Activated CD8-positive, alpha-beta T cell treated with anti-CD3 and anti-CD28 coated beads for 36 hours (primary cell): ENCODE measurements around the gene ARMC9. TPM values are rescaled to one million over a fixed set of nuclear protein-coding genes. Genes with fewer than 3 reads are reported as not detected.

Source experiments
- ATAC-seq: fragments of 200-7000 bp; cut with Tn5 transposase; one replicate; pipeline ENCODE4 v1.10.0; 2021; ENCODE audit warnings: mild to moderate bottlenecking, moderate library complexity
- CTCF ChIA-PET: fragments of 350-600 bp; sonication (Branson Sonifier 250); formaldehyde crosslinking; loops from one replicate; lab custom pipeline; 2021; ENCODE audit warnings: antibody characterized with exemption; lab: Charles Lee
- POLR2A ChIA-PET: fragments of 350-600 bp; sonication (Branson Sonifier 250); formaldehyde crosslinking; loops from one replicate; lab custom pipeline; 2021; ENCODE audit warnings: antibody characterized with exemption; lab: Charles Lee
- DNase-seq: peaks from one replicate; pipeline ENCODE4 v3.0.0-alpha.2; 2020
- H3K27ac Mint-ChIP-seq: one replicate; pipeline ENCODE4 v1.8.0; 2021; ENCODE audit warnings: mild to moderate bottlenecking, mixed read lengths
- H3K27me3 Mint-ChIP-seq: one replicate; pipeline ENCODE4 v1.8.0; 2021; ENCODE audit warnings: mixed read lengths
- H3K36me3 Mint-ChIP-seq: one replicate; pipeline ENCODE4 v1.8.0; 2021; ENCODE audit warnings: low read depth, mixed read lengths
- H3K4me1 Mint-ChIP-seq: one replicate; pipeline ENCODE4 v1.8.0; 2021; ENCODE audit warnings: low read depth, mixed read lengths
- H3K4me3 Mint-ChIP-seq: one replicate; pipeline ENCODE4 v1.8.0; 2021; ENCODE audit warnings: mild to moderate bottlenecking, moderate library complexity, mixed read lengths
- H3K9me3 Mint-ChIP-seq: one replicate; pipeline ENCODE4 v1.8.0; 2021; ENCODE audit warnings: mixed read lengths
- intact Hi-C: fragments of 100-400 bp; cut with micrococcal nuclease; formaldehyde crosslinking; loops from one replicate; pipeline ENCODE4 v1.10.0; 2022
- total RNA-seq, 2 experiments: library from RNA; stranded (reverse); gene quantifications; one replicate each; pipeline ENCODE4 v1.2.3, GENCODE V29; 2021
- TF ChIP-seq, protein P1 (sequence below): fragments of 200-600 bp; IDR thresholded peaks from one replicate; pipeline ENCODE4 v1.8.0; 2022; ENCODE audit warnings: antibody characterized with exemption, mild to moderate bottlenecking

The ARMC9 gene
- total RNA-seq, 2 experiments from 2014 or later: 2.0 to 2.2 TPM

DNA sequence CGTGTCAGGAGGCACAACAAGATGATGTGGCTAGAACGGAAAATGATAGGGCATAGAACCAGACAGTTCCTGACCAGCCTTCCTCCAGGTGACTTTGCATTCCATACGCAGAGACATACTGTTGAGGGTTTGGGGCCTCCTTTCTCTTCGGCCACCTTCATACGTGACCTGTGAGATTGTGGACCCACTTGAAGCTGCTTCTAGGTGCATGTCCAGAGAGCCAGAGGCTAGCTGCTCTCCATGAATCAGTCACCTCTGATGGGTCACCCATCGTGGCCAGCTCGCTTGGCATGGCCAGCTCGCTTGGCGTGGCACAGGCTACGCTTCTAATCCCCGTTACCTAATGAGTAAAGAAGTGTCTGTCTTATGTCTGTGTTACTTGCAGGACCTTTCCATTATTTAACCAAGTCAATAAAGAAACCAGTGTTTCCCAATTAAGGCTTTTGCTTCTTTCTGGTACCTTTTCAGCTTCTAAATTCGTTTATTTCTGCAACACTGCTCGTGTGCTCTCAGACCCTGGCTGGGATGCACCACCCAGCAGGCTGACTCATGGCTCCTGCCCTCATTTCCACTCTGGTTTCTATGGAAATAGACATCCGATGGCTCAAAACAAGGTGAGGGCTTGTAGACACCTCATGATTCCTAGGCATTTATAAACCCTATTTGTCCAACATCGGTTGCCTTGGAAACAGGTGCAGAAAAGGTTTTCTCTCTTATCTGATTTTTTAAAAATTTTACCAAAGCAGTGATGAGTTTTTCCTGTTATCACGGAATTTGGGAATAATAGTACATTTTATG lies 110.4 kb downstream of the ARMC9 start:
- H3K4me1 Mint-ChIP-seq: no peaks in the 10 kb centered on the region
- H3K27me3 Mint-ChIP-seq: no peaks in the 10 kb centered on the region
- TF ChIP-seq, protein P1, sequence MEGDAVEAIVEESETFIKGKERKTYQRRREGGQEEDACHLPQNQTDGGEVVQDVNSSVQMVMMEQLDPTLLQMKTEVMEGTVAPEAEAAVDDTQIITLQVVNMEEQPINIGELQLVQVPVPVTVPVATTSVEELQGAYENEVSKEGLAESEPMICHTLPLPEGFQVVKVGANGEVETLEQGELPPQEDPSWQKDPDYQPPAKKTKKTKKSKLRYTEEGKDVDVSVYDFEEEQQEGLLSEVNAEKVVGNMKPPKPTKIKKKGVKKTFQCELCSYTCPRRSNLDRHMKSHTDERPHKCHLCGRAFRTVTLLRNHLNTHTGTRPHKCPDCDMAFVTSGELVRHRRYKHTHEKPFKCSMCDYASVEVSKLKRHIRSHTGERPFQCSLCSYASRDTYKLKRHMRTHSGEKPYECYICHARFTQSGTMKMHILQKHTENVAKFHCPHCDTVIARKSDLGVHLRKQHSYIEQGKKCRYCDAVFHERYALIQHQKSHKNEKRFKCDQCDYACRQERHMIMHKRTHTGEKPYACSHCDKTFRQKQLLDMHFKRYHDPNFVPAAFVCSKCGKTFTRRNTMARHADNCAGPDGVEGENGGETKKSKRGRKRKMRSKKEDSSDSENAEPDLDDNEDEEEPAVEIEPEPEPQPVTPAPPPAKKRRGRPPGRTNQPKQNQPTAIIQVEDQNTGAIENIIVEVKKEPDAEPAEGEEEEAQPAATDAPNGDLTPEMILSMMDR: no peak
- ChIA-PET CTCF (interaction anchor here (1.6 kb wide), 1 partner anchor 11 kb away, joined by 3 read pairs; no protein-coding TSS in a partner anchor), POLR2A (no interaction called here)
- H3K27ac Mint-ChIP-seq: no peak overlapping the region
- no peaks in the 10 kb centered on the region for H3K36me3 Mint-ChIP-seq
- H3K4me3 Mint-ChIP-seq: no peak overlapping the region
- H3K9me3 Mint-ChIP-seq: no peaks in the 10 kb centered on the region
- no peak for ATAC-seq
- intact Hi-C loops: no loop called here
- no peak for DNase-seq

- H3K9me3 Mint-ChIP-seq: peaks cover 4% of the 10 kb centered on the region
- no peaks in the 10 kb centered on the region for H3K27me3 Mint-ChIP-seq
- ATAC-seq (no peak), DNase-seq (no peak)
- no peaks in the 10 kb centered on the region for H3K4me1 Mint-ChIP-seq
- CTCF ChIA-PET: no interaction called here
- intact Hi-C loops: no loop called here
- TF ChIP-seq, protein P1: no peak
- H3K27ac Mint-ChIP-seq: no peak overlapping the region
- POLR2A ChIA-PET: no interaction called here
- peaks cover 1% of the 10 kb centered on the region for H3K36me3 Mint-ChIP-seq
- H3K4me3 Mint-ChIP-seq: no peak overlapping the region
Measured at GRCh38 chr2:231312066-231312465, 113.6 kb downstream of the ARMC9 start.

GRCh38 chr2:231315896-231316295 lies 117.5 kb downstream of the ARMC9 start:
- ATAC-seq (no peak), DNase-seq (no peak)
- intact Hi-C loops: no loop called here
- ChIA-PET CTCF (no interaction called here), POLR2A (no interaction called here)
- Mint-ChIP-seq H3K9me3 (peaks cover 14% of the 10 kb centered on the region), H3K27me3 (no peaks in the 10 kb centered on the region), H3K4me1 (no peaks in the 10 kb centered on the region), H3K27ac (no peak overlapping the region), H3K36me3 (peaks cover 6% of the 10 kb centered on the region), H3K4me3 (no peak overlapping the region)
- TF ChIP-seq, protein P1: no peak

DNA sequence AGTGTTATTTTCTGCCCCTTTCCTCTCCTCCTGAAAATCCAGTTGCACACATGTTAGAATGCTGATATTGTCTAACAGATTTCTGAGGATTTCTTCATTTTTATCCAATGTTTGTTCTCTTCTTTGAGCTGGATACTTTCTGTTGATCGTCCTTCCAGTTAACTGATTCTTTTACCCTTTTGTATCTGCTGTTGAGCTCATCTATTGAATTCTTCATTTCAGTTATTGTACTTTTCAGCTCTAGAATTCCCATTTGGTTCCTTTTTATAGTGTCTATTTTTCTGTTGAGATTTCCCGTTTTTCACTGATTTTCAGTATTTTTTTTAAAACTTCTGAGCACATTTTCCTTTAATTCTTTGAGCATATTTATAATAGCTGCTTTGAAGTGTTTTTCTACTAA lies 119.1 kb downstream of the ARMC9 start:
- Mint-ChIP-seq H3K4me3 (no peak overlapping the region), H3K36me3 (peaks cover 6% of the 10 kb centered on the region), H3K27me3 (peaks cover 7% of the 10 kb centered on the region), H3K9me3 (peaks cover 14% of the 10 kb centered on the region), H3K27ac (no peak overlapping the region), H3K4me1 (peaks cover 4% of the 10 kb centered on the region)
- intact Hi-C loops: no loop called here
- POLR2A ChIA-PET: no interaction called here
- CTCF ChIA-PET: no interaction called here
- ATAC-seq: no peak
- TF ChIP-seq, protein P1: no peak
- DNase-seq: no peak

GRCh38 chr2:231318436-231318835 lies 120.0 kb downstream of the ARMC9 start:
- Mint-ChIP-seq H3K27me3 (peaks cover 7% of the 10 kb centered on the region), H3K27ac (no peak overlapping the region)
- CTCF ChIA-PET: no interaction called here

More at GRCh38 chr2:231318436-231318835, 120.0 kb downstream of the ARMC9 start:
- ATAC-seq (no peak), DNase-seq (no peak)
- POLR2A ChIA-PET: no interaction called here
- Mint-ChIP-seq H3K36me3 (peaks cover 6% of the 10 kb centered on the region), H3K4me1 (peaks cover 4% of the 10 kb centered on the region), H3K9me3 (peaks cover 14% of the 10 kb centered on the region), H3K4me3 (no peak overlapping the region)
- intact Hi-C loops: no loop called here
- TF ChIP-seq, protein P1: no peak
